Heart left ventricle (tissue), 16 donors: ENCODE measurements around the gene MIPOL1. TPM values are rescaled to one million over a fixed set of nuclear protein-coding genes. Genes with fewer than 3 reads are reported as not detected.
"Not testable (repeated sequence)": the region's sequence is repeated elsewhere in the genome, so short reads cannot be mapped to it uniquely, and the experiment has no call there.

Experiments
- ATAC-seq, 4 donors: fragments of 200-7000 bp; cut with Tn5 transposase; one replicate each; pipeline ENCODE4 v1.9.1; 2020 to 2022; ENCODE audit warnings: moderate library complexity in 4 of 4, mild to moderate bottlenecking in 3 of 4, moderate number of reproducible peaks in 1 of 4
- DNase-seq, 5 donors: peaks; one replicate each; pipeline ENCODE4 v3.0.0-alpha.2; 2020
- H3K27ac ChIP-seq, 12 donors: fragments of 200-600 bp; sonication (generic) in 4 of 12; one replicate each; pipeline versions ENCODE4 v1.5.0 to v1.8.0; 2016 to 2022; ENCODE audit warnings: mild to moderate bottlenecking in 2 of 12
- H3K27me3 ChIP-seq, 9 donors: fragments of 200-600 bp; sonication (generic) in 2 of 9; one replicate each; pipeline versions ENCODE4 v1.5.1 to v1.8.0; 2016 to 2022; ENCODE audit warnings: mild to moderate bottlenecking in 3 of 9
- H3K36me3 ChIP-seq, 9 donors: fragments of 200-600 bp; sonication (generic) in 2 of 9; one replicate each; pipeline versions ENCODE4 v1.5.0 to v1.8.0; 2018 to 2022; ENCODE audit warnings: mild to moderate bottlenecking in 2 of 9
- H3K4me1 ChIP-seq, 12 donors: fragments of 200-600 bp; sonication (generic) in 4 of 12; one replicate each; pipeline versions ENCODE4 v1.5.0 to v1.8.0; 2016 to 2022; ENCODE audit warnings: mild to moderate bottlenecking in 3 of 12
- H3K4me3 ChIP-seq, 12 donors: fragments of 200-600 bp; sonication (generic) in 4 of 12; one replicate each; pipeline versions ENCODE4 v1.5.0 to v1.8.0; 2017 to 2022; ENCODE audit warnings: mild to moderate bottlenecking in 9 of 12, moderate library complexity in 4 of 12
- H3K9me3 ChIP-seq, 12 donors: fragments of 200-600 bp; sonication (generic) in 4 of 12; one replicate each; pipeline versions ENCODE4 v1.5.0 to v1.8.0; 2016 to 2022; ENCODE audit warnings: mild to moderate bottlenecking in 1 of 12
- CTCF ChIP-seq, 12 donors: fragments of 200-600 bp; sonication (generic) in 4 of 12; IDR thresholded peaks; one replicate each; pipeline versions ENCODE4 v1.5.0 to v1.8.0; 2018 to 2022; ENCODE audit warnings: antibody characterized with exemption in 12 of 12, mild to moderate bottlenecking in 5 of 12
- POLR2A ChIP-seq, 2 donors: fragments of 450-650 bp; IDR thresholded peaks; one replicate each; pipeline ENCODE4 v1.6.1; 2017; ENCODE audit warnings: antibody characterized with exemption in 2 of 2, mild to moderate bottlenecking in 2 of 2, moderate library complexity in 2 of 2
- WGBS, 4 donors: extraction: QIAGEN DNeasy Blood & Tissue Kit in 2 of 4; methylation state at CpG; one replicate each; pipeline versions ENCODE4 v1.1.5 to v1.1.7; 2013 to 2018; 5-methylcytosine and 5-hydroxymethylcytosine counted together
- intact Hi-C, 10 donors: fragments of 100-400 bp; cut with DNase I; formaldehyde crosslinking; loops; one replicate each; pipeline versions ENCODE4 v1.11.1 to v1.14.2; 2022
- polyA plus RNA-seq, 2 donors: library from polyadenylated mRNA; stranded (reverse); fragments of 200-250 nt; gene quantifications; one replicate each; pipeline ENCODE4 v1.2.3, GENCODE V29; 2013
- total RNA-seq, 9 donors: library from RNA; depleted of rRNA in 2 of 9; stranded (reverse); fragments of >200 nt in 2 of 9; fragmentation: NEBNext Ultra II Directional in 3 of 9; extraction: Animal tissue kit (Norgen Biotek cat#: 25700) in 3 of 9; gene quantifications; one replicate each; pipeline versions ENCODE4 v1.1.0 to v1.2.4, GENCODE V29; 2016 to 2023
- donor health status: ischemic (EF 13 %, LVEDD 7.1; RV severe dilation, severe dysfunction).
- donor health status: healthy with polysubstance abuse.
- donor health status: DM: no; HTN: yes; CAD: no.
- donor health status: DM: no; HTN: no; CAD: no.
- donor health status: ischemic (EF 25% LVEDD 6.9; RV normal size, moderate dysfunction).
- donor health status: ischemic (EF 25% LVEDD 5.7; RV mildly dilated, moderate dysfunction).
- donor health status: healthy.
- donor health status: DM: yes; HTN: yes; CAD: no.
- donor health status: ischemic (EF 35%, LVEDD 5.7; RV mildly dilated, moderate dysfunction).
- donor health status: nonischemic (EF 11% LVEDD 7.7; RV severe dilation, severe dysfunction).
- donor health status: DM: yes; HTN: yes; CAD: no.
- donor health status: PGD.
- donor health status: ischemic (EF 29% LVEDD 5.4; RV normal size, mild dysfunction).
- donor health status: nonischemic (EF 23%, LVEDD 6.1; RV moderate dilation, normal function).

Gene MIPOL1
- total and polyA plus RNA-seq, 11 donors: 0.99 to 7.3 (median 5.0) TPM

- Histone ChIP-seq H3K4me1 (peaks cover 0 to 14% (median 0%) of the 10 kb centered on the region in 12 donors), H3K9me3 (peaks cover 0 to 14% (median 7%) of the 10 kb centered on the region in 12 donors), H3K4me3 (no peak overlapping the region), H3K27ac (no peak overlapping the region), H3K27me3 (no peaks in the 10 kb centered on the region), H3K36me3 (no peaks in the 10 kb centered on the region)
- DNase-seq (no peak), ATAC-seq (no peak)
- WGBS, 4 donors: 89 to 95% (median 92%) methylated on average over 2 of the region's 2 CpGs
- TF ChIP-seq POLR2A (IDR thresholded peaks at IDR 0.05): no peak
- no peak for TF ChIP-seq CTCF (IDR thresholded peaks at IDR 0.05)
- intact Hi-C loops: no loop called here
These were observed 4.0 kb downstream of the MIPOL1 start for GRCh38 chr14:37201724-37202123.

GRCh38 chr14:37202265-37202664 lies 4.5 kb downstream of the MIPOL1 start:
- no peak overlapping the region for H3K4me3 ChIP-seq
- H3K36me3 ChIP-seq: no peaks in the 10 kb centered on the region
- no peak for DNase-seq
- peaks cover 0 to 8% (median 0%) of the 10 kb centered on the region in 12 donors for H3K4me1 ChIP-seq
- intact Hi-C loops: no loop called here
- no peak for TF ChIP-seq CTCF (IDR thresholded peaks at IDR 0.05)
- TF ChIP-seq POLR2A (IDR thresholded peaks at IDR 0.05): no peak
- ATAC-seq: no peak
- H3K9me3 ChIP-seq: peaks cover 0 to 14% (median 7%) of the 10 kb centered on the region in 12 donors
- 90 to 93% (median 92%) methylated on average over 2 of the region's 2 CpGs for WGBS, 4 donors
- H3K27ac ChIP-seq: no peak overlapping the region
- H3K27me3 ChIP-seq: no peaks in the 10 kb centered on the region

GRCh38 chr14:37202812-37203211 lies 5.1 kb downstream of the MIPOL1 start:
- DNase-seq (no peak), ATAC-seq (no peak)
- intact Hi-C loops: no loop called here
- Histone ChIP-seq H3K4me3 (no peak overlapping the region), H3K36me3 (no peaks in the 10 kb centered on the region), H3K27ac (no peak overlapping the region), H3K27me3 (no peaks in the 10 kb centered on the region), H3K9me3 (peaks cover 0 to 14% (median 7%) of the 10 kb centered on the region in 12 donors), H3K4me1 (peaks cover 0 to 8% (median 0%) of the 10 kb centered on the region in 12 donors)
- no peak for TF ChIP-seq POLR2A (IDR thresholded peaks at IDR 0.05)
- TF ChIP-seq CTCF (IDR thresholded peaks at IDR 0.05): no peak
- 87 to 93% (median 89%) methylated on average over 2 of the region's 2 CpGs for WGBS, 4 donors

GRCh38 chr14:37203423-37203822 lies 5.7 kb downstream of the MIPOL1 start:
- TF ChIP-seq CTCF (IDR thresholded peaks at IDR 0.05) (no peak), POLR2A (IDR thresholded peaks at IDR 0.05) (no peak)
- 94 to 100% (median 99%) methylated on average over 1 of the region's 1 CpG for WGBS, 4 donors

GRCh38 chr14:37205623-37206605 lies 8.2 kb downstream of the MIPOL1 start:
- H3K27me3 ChIP-seq, H3K27ac ChIP-seq, H3K36me3 ChIP-seq, DNase-seq, ATAC-seq, intact Hi-C loops, H3K4me3 ChIP-seq, H3K4me1 ChIP-seq: not testable (repeated sequence)
- peaks cover 0 to 14% (median 7%) of the 10 kb centered on the region in 12 donors for H3K9me3 ChIP-seq
- WGBS, 4 donors: 97 to 99% (median 97%) methylated on average over 3 to 7 of the region's 7 CpGs

More at GRCh38 chr14:37203423-37203822, 5.7 kb downstream of the MIPOL1 start:
- Histone ChIP-seq H3K27ac (no peak overlapping the region), H3K36me3 (no peaks in the 10 kb centered on the region), H3K27me3 (no peaks in the 10 kb centered on the region), H3K9me3 (peaks cover 0 to 14% (median 7%) of the 10 kb centered on the region in 12 donors), H3K4me3 (no peak overlapping the region), H3K4me1 (peaks cover 0 to 6% (median 0%) of the 10 kb centered on the region in 12 donors)
- intact Hi-C loops: no loop called here
- ATAC-seq (no peak), DNase-seq (no peak)

- DNase-seq, H3K27ac ChIP-seq, H3K4me3 ChIP-seq, intact Hi-C loops, H3K27me3 ChIP-seq, ATAC-seq, H3K36me3 ChIP-seq, H3K4me1 ChIP-seq: not testable (repeated sequence)
- 86 to 95% (median 90%) methylated on average over 2 of the region's 2 CpGs for WGBS, 4 donors
- H3K9me3 ChIP-seq: peaks cover 0 to 19% (median 7%) of the 10 kb centered on the region in 12 donors
These were observed 11.9 kb downstream of the MIPOL1 start for GRCh38 chr14:37209617-37210016.
